ENCODE results near the gene GPR22.

GPR22 gene

DNA sequence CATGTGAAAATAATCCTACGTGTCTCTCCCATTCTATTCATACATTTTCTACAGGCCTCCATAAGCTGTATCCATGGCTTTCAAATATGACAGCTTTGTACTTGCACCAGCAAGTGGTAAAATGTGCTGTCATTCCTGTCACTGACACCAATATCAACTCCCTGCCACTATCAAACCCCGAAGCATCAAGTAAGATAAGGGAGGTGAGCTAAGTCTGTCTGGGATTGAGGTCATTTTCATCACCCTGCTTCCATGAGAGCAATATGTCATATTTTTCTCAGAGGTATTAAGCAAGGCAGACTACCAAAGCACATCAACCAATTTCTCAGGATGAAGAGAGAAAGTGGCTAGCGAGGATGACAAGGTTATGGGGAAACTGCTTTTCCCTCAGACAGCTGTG, 11.1 kb downstream of the GPR22 start:
- no peak for DNase-seq

DNA sequence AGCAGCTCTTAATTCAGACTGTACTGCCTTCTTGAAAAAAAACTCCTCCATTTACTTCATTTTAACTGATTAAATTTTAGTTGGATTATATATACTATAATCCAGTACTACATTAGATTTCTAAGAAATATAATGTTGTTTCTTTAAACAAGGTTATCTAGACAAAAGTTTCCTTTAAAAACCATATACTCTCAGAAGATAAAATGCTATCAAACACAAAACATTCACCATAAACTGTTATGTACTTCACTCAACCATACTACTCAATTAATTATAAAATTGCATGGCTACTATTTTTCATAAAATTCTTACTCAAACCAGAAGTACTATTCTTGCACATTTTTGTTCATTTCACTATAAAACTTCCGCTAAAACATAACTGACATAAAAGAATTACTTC, 12.7 kb downstream of the GPR22 start:
- no peak for DNase-seq

DNA sequence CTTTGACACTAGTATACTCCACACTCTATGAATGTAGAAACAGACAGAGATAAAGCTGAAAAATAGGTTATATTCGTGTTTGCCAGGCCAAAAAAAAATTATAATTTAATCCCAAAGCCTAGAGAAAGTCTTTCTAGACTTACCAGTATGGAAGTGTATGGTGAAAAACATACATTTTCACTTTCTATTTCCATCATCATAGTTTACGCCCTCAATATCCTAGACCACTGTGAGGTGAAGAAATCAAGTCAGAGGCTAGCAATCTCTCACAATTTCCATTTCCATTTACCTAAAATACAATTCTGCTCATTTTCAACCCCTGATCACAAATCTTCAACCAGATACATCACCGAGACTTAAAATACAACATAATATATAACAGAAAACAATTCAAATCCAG, 16.2 kb downstream of the GPR22 start:
- DNase-seq, result no peak

DNA sequence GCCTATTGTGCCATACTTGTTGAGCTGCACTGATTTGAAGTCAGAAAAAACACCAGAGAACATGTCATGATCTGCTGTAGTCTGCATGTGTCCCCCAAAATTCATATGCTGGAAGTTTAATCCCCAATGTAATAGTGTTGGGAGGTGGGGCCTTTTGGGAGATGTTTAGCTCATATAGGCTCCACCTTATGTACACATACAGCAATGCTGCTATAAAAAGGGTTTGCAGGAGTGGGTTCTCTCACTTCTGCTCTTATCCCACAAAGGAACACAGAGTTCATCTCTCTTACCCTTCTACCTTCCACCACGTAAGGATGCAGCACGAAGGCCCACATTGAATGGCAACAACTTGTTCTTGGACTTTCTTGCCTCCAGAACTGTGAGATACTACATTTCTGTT, 23.0 kb downstream of the GPR22 start:
- DNase-seq, result no peak

GRCh38 chr7:107494315-107494751, 24.5 kb downstream of the GPR22 start:
- DNase-seq, result no peak

- DNase-seq, result no peak
Measured at GRCh38 chr7:107494884-107495283, 25.0 kb downstream of the GPR22 start.

DNA sequence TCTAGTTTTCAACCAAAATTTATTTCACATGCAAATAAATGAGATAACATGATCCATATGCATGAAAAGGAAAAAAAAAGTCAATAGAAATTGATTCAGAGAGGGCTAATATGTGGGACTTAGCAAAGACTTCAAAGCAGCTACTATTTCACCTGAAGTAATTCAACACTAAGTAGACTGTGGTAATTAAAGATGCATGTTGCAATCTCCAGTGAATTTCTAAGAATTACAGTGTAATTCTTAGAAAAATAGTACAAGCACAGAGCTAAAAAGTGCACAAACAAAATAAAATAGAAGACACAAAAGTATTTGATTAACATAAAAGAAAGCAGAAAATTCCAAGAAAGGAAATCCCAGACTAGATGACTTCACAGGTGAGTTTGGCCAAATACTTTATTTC, 25.7 kb downstream of the GPR22 start:
- DNase-seq, result no peak

DNA sequence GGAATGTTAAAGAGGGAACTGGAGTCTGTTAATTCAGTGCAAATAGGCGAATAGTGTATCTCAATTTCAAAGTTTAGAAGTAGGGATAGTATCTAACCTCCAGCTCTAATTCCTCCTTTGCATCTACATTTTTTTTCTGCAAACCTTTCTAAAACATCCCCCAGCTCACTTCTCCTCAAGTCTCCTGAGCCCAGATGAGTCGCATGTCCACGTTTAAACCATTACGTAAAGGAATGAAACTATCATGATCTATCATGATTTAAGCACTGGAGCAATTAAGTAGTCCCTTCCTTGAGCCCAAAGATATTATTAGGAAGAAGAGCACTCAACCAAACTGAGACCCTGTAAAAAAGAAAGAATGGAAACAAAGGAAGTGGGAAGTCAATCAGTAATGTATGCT, 29.9 kb downstream of the GPR22 start:
- DNase-seq, result no peak

GRCh38 chr7:107501593-107501992, 31.7 kb downstream of the GPR22 start:
- DNase-seq, result no peak

GRCh38 chr7:107502154-107502553, 32.3 kb downstream of the GPR22 start:
- no peak for DNase-seq

DNA sequence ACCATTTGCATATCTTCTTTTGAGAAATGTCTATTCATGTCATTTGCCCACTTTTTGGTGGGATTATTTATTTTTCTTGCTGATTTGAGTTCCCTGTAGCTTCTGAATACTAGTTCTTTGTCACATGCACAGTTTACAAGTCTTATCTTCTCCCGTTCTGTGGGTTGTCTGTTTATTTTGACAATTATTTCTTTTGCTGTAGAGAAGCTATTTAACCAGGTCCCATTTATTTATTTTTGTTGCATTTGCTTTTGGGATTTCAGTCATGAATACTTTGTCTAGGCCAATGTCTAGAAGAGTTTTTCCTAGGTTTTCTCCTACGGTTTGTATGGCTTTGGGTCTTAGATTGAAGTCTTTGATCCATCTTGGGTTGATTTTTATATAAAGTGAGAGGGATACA, 32.9 kb downstream of the GPR22 start:
- no peak for DNase-seq

DNA sequence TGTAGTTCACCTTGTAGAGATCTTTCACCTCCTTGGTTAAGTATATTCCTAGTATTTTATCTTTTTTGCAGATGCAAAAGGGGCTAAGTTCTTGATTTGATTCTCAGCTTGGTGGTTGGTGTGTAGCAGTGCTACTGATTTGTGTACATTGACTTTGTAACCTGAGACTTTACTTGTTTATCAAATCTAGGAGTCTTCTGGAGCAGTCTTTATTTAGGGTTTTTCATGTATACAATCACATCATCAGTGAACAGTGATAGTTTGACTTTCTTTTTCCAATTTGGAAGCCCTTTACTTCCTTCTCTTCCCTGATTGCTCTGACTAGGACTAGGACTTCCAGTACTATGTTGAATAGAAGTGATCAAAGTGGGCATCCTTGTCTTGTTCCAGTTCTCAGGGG, 33.8 kb downstream of the GPR22 start:
- no peak for DNase-seq

DNA sequence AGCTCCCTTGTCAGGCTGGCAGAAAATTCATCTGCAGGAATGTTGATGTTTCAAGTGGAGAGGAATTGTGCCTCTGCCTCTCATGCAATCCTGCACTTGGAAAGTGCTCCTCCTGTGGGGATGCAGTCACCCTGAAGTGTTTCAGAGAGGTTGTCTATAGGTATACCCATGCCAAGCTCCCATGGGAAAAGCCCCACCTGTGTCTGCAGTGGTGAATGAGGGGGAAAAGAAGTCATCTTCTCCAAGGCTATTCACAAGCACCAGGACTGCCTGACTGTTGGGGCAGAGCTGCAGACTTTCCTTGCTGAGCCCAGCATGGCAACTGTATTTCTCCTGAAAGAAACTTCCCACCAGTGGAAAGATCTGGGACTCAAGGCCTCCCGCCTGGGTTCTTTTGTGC, 35.5 kb downstream of the GPR22 start:
- DNase-seq, result no peak

GRCh38 chr7:107505997-107506673, 36.3 kb downstream of the GPR22 start:
- DNase-seq, result no peak

DNA sequence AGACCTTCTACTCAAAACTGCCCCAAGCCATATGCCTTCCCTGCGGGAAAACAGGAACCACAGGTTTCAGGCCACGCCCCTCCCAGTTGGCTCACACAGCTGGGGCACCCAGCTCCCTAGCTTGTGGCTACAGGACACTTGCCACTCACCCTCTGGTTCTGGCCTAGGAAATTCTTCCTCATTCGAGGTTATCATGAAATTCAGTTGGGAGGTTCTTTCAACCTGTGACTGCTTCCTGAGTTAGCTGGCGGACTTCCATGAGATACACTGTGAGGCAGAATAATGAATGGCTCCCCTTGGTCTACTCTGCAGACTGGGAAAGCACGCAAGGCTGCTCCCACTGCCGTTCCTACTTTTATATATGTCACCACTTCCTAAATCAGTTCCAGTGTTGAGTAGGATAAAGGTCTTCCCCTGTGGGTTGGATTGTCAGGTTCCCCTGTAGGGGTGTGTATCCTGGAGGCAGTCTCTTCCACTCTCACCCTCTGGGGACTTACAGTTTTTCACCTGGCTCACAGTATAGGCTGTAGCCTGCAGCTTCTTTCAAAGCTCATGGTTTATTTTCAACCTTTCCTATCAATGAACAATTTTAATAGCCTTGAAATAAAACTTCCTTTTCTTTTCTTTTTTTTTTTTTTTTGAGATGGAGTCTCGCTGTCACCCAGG, 37.0 kb downstream of the GPR22 start:
- DNase-seq, result no peak
